Type B pancreatic cell (in vitro differentiated cells): ENCODE results near the gene MIDN. TPM values are rescaled to one million over a fixed set of nuclear protein-coding genes. Genes with fewer than 3 reads are reported as not detected.
A peak's percentile ranks its signal among the peaks of the same experiment; 100 is the strongest.

ENCODE experiments used
- DNase-seq: peaks from one replicate; pipeline ENCODE4 v3.0.0; 2021; ENCODE audit warnings: mixed read lengths; ENCODE audit not compliant: unreplicated experiment; ENCODE audit errors: extremely low spot score
- H3K27ac Mint-ChIP-seq: 2 replicates; pipeline ENCODE4 v1.8.0; 2021; ENCODE audit warnings: mild to moderate bottlenecking, mixed read lengths
- H3K27me3 Mint-ChIP-seq: 2 replicates; pipeline ENCODE4 v1.8.0; 2021; ENCODE audit warnings: mixed read lengths
- H3K36me3 Mint-ChIP-seq: 2 replicates; pipeline ENCODE4 v1.8.0; 2021; ENCODE audit warnings: mixed read lengths
- H3K4me1 Mint-ChIP-seq: one replicate; pipeline ENCODE4 v1.8.0; 2021; ENCODE audit warnings: mixed read lengths; ENCODE audit not compliant: unreplicated experiment
- H3K4me3 Mint-ChIP-seq: 2 replicates; pipeline ENCODE4 v1.8.0; 2021; ENCODE audit warnings: mild to moderate bottlenecking, mixed read lengths
- H3K9me3 Mint-ChIP-seq: 2 replicates; pipeline ENCODE4 v1.8.0; 2021; ENCODE audit warnings: mixed read lengths
- total RNA-seq: library from RNA; stranded (reverse); gene quantifications from 2 replicates; pipeline ENCODE4 v1.2.1, GENCODE V29; 2021; ENCODE audit warnings: low replicate concordance
- TF ChIP-seq, protein P1 (sequence below): fragments of 200-600 bp; sonication (generic); conservative IDR thresholded peaks from 2 replicates; pipeline ENCODE4 v1.5.0; 2021; ENCODE audit warnings: antibody characterized with exemption, mild to moderate bottlenecking

Gene MIDN
- total RNA-seq, 1 donor from 2014 or later: 122 TPM

DNA sequence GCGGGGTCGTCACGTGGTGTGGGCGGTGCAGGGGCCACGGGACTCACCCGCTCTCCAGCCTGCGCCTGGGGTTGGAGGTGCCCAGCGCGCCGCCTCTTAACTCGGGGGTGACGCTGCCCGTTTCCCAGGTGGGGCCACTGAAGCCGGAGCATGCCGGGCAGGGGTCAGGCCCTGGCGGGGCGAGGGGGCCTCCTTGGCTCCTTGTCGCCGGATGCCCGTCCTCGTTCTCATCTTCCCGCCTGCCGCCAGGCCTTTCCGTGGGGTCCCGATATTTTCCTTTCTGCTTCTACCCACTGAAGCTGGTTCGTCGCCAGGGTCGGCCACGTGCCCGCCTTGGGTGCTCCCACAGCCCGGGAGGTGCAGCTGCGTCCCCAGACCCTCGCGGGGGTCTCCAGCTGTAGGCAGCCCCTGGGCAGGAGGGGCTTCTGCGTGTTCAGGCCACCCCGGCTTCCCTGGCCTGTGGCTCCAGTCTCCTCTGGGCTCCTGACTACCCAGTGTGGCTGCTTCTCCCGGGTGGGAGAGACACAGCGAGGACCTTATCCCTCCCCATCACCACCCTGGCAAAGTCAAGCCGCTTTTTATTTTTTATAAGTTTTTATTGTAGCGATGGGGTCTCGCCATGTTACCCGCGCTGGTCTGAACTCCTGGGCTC, 27.7 kb downstream of the MIDN start:
- H3K9me3 Mint-ChIP-seq: no peaks in the 10 kb centered on the region
- TF ChIP-seq, protein P1, sequence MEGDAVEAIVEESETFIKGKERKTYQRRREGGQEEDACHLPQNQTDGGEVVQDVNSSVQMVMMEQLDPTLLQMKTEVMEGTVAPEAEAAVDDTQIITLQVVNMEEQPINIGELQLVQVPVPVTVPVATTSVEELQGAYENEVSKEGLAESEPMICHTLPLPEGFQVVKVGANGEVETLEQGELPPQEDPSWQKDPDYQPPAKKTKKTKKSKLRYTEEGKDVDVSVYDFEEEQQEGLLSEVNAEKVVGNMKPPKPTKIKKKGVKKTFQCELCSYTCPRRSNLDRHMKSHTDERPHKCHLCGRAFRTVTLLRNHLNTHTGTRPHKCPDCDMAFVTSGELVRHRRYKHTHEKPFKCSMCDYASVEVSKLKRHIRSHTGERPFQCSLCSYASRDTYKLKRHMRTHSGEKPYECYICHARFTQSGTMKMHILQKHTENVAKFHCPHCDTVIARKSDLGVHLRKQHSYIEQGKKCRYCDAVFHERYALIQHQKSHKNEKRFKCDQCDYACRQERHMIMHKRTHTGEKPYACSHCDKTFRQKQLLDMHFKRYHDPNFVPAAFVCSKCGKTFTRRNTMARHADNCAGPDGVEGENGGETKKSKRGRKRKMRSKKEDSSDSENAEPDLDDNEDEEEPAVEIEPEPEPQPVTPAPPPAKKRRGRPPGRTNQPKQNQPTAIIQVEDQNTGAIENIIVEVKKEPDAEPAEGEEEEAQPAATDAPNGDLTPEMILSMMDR: no peak
- H3K27me3 Mint-ChIP-seq: no peaks in the 10 kb centered on the region
- DNase-seq: no peak
- H3K36me3 Mint-ChIP-seq: peaks cover 12% of the 10 kb centered on the region
- H3K27ac Mint-ChIP-seq: peak overlapping the region; percentile 90
- H3K4me3 Mint-ChIP-seq: peak overlapping the region; percentile 89
- H3K4me1 Mint-ChIP-seq: peaks cover 24% of the 10 kb centered on the region

DNA sequence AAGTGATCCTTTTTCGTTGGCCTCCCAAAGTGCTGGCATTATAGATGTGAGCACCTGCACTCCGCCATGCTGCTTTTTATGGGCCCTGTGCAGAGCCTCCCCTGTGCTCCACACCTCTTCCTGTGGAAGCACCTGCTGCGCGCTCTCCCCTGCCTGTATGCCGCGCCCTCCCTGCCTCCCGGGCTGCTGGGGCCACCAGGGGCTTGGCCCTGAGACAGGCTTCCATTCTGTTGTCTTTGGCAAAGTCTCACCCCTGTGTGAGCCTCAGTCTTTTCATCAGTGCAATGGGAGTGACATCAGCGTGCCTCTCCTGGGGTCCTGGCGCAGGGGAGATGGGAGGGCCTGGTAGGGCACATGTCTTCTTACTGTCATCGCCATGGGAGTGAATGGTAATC, 28.2 kb downstream of the MIDN start:
- Mint-ChIP-seq H3K9me3 (no peaks in the 10 kb centered on the region), H3K4me1 (peaks cover 21% of the 10 kb centered on the region), H3K36me3 (peaks cover 9% of the 10 kb centered on the region), H3K4me3 (peak overlapping the region; percentile 89), H3K27me3 (no peaks in the 10 kb centered on the region), H3K27ac (peak overlapping the region; percentile 53)
- no peak for DNase-seq
- TF ChIP-seq, protein P1: no peak

DNA sequence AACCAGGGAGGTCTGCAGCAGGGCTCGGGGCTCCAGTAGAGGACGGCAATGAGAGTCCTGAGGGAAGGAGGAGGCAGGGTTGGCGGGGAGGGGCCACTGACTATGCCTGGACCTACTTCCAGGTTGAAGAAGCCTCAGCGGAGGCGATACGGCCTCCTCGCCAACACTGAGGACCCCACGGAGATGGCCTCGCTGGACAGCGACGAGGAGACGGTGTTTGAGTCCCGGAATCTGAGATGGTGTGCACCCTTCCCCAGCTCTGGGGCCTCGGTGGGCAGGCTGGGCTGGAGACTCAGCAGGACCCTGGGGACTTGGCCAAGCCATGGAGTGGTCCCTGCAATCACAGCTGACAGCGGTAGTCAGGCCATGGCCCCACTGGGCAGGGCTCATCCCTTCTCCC, 28.7 kb downstream of the MIDN start:
- H3K36me3 Mint-ChIP-seq: peaks cover 9% of the 10 kb centered on the region
- TF ChIP-seq, protein P1: no peak
- no peaks in the 10 kb centered on the region for H3K27me3 Mint-ChIP-seq
- no peaks in the 10 kb centered on the region for H3K9me3 Mint-ChIP-seq
- peak overlapping the region; percentile 53 for H3K27ac Mint-ChIP-seq
- H3K4me3 Mint-ChIP-seq: peak overlapping the region; percentile 89
- DNase-seq: no peak
- H3K4me1 Mint-ChIP-seq: peaks cover 21% of the 10 kb centered on the region

DNA sequence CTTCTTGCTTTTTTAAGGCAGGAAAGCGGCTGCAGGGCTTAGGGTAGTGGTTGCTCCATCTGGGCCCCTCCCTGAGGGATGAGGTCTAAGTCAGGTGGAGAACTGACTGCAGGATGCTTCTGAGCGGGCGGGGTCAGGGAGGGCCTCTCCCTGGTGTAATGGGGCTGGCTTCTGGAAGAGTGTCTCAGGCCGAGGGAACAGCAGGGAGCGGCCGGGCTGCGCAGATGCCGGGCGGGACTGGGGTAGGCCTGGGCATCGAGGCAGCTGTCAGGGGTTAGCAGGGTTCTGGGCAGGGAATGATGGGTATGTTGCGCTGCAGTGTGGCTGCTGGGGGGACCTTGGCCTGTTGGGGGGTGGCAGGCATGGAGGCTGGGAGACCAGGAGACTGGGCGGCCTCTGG, 29.7 kb downstream of the MIDN start:
- peaks cover 5% of the 10 kb centered on the region for H3K36me3 Mint-ChIP-seq
- peak overlapping the region; percentile 28 for H3K4me3 Mint-ChIP-seq
- H3K4me1 Mint-ChIP-seq: peaks cover 16% of the 10 kb centered on the region
- H3K27ac Mint-ChIP-seq: peak overlapping the region; percentile 53
- no peaks in the 10 kb centered on the region for H3K9me3 Mint-ChIP-seq
- TF ChIP-seq, protein P1: no peak
- DNase-seq: no peak
- no peaks in the 10 kb centered on the region for H3K27me3 Mint-ChIP-seq

DNA sequence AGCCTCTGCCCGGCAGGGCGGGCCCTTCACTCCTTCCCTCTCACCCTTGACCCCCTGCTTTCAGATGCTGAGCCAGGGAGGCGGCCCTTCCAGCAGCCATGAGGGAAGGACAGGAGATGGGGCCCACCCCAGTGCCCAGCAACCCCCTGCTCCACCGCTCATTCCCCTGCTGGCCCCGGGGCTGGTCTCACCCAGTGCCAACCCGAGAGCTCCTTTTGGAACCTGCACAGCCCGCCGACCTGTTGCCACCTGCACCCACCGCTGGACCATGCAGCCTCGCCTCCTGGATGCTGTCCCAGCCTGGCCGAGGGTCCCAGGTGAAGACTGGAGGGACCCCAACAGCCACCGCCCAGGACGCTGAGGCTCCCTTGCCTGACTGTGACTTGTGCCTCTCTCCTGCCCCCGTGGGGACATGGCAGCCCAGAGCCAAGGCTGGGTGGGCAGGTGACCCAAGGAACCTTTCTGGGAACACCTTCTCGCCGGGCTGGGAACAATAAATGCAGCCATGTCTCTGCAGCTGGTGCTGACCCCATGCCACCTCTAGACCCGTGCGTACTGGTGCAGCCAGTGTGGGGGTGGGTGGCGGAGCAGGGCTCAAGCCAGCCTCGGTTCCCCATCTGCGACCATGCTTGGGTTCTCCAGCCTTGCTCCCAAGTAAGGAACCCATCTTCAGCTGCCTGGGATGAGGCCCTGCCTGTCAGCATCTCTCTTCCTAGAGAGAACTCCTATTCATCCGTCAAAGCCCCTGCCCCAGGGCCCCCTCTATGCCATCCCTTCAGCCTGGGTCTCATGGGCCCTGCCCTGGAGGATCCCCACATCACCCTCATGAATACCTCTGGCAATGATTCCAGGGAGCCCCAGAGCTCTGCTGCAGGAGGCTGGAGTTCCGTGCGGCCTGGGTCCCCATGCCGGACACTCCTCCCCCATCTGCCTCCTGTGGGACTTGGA, 30.6 kb downstream of the MIDN start:
- no peaks in the 10 kb centered on the region for H3K36me3 Mint-ChIP-seq
- TF ChIP-seq, protein P1: no peak
- H3K9me3 Mint-ChIP-seq: no peaks in the 10 kb centered on the region
- peak overlapping the region; percentile 85 for H3K27ac Mint-ChIP-seq
- H3K27me3 Mint-ChIP-seq: no peaks in the 10 kb centered on the region
- peak overlapping the region; percentile 82 for H3K4me3 Mint-ChIP-seq
- H3K4me1 Mint-ChIP-seq: peaks cover 10% of the 10 kb centered on the region
- no peak for DNase-seq
